Activated T-cell treated with anti-CD3 and anti-CD28 coated beads, Interleukin-2, amount 50 U/mL, for 4 hours (primary cell): ENCODE data around the gene RPL32. TPM values are rescaled to one million over a fixed set of nuclear protein-coding genes. Genes with fewer than 3 reads are reported as not detected.
"Not testable (repeated sequence)": the region's sequence is repeated elsewhere in the genome, so short reads cannot be mapped to it uniquely, and the experiment has no call there.

Source experiments
- ATAC-seq, 2 donors: fragments of 200-7000 bp; cut with Tn5 transposase; one replicate each; pipeline ENCODE4 v1.10.0; 2021
- DNase-seq: peaks from one replicate; pipeline ENCODE4 v3.0.0-alpha.2; 2020
- H3K27me3 Mint-ChIP-seq: one replicate; pipeline ENCODE4 v1.8.0; 2021; ENCODE audit warnings: low read depth, mixed read lengths
- H3K36me3 Mint-ChIP-seq: one replicate; pipeline ENCODE4 v1.8.0; 2022; ENCODE audit warnings: mixed read lengths; ENCODE audit not compliant: insufficient read depth
- H3K4me1 Mint-ChIP-seq: one replicate; pipeline ENCODE4 v1.8.0; 2021; ENCODE audit warnings: low read depth, mixed read lengths
- H3K4me3 Mint-ChIP-seq: one replicate; pipeline ENCODE4 v1.8.0; 2021; ENCODE audit warnings: mild to moderate bottlenecking, moderate library complexity, mixed read lengths
- H3K9me3 Mint-ChIP-seq: one replicate; pipeline ENCODE4 v1.8.0; 2021; ENCODE audit warnings: mixed read lengths
- total RNA-seq, 3 donors: library from RNA; stranded (reverse); gene quantifications; one replicate each; pipeline ENCODE4 v1.2.1, GENCODE V29; 2021

RPL32 gene
- 1,000 to 10,000 TPM; 2,424 to 2,614 (median 2,461) TPM for total RNA-seq

DNA sequence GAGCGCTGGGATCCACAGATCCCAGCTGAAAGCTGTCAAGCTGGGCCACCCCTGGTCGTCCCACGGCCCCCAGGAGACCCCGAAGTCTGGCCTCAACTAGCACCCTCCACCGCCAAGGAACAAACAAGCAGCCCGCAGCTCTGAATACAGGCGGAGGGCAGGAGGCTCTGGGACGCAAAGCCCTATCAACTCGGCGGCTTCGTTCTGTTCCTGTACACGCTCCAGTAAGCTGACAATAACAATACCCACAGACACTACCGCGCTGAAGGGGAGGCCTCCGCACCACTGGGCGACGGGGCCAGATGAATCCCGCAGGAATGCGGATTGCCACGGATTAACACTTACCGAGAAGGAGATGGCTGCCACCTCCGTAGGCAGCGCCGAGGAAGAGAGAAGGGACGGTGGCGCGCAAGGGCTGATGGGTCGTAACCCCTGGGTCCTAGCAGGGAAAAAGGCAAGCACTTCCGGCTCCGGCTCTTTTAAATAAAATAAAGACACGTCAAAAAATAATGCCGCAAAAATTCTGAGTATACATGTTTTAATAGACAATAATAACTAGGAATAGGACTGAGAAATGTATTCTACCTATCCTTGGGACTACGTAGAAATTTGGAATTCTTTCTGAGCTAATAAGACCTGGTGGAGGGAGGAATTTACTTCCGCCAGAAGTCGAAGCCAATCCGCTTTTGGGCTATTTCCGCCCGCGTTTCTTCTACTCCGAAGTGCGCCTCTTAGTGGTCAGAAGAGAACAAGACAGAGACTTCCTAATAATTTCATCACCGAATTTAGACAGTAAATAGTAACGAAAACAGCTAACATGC is at the start of gene RPL32:
Gene RPL32, minus strand, starts transcription at position 417 of the 821 bp plus-strand sequence. CDS start 1,328 bp downstream, outside the sequence.
- no peaks in the 10 kb centered on the region for H3K9me3 Mint-ChIP-seq
- H3K4me3 Mint-ChIP-seq: peak within 1 kb of the TSS; percentile 98
- peaks cover 48% of the 10 kb centered on the region for H3K36me3 Mint-ChIP-seq
- DNase-seq: peak; percentile 76
- peaks cover 38% of the 10 kb centered on the region for H3K4me1 Mint-ChIP-seq
- no peaks in the 10 kb centered on the region for H3K27me3 Mint-ChIP-seq
- peak; percentile 83 for ATAC-seq

DNA sequence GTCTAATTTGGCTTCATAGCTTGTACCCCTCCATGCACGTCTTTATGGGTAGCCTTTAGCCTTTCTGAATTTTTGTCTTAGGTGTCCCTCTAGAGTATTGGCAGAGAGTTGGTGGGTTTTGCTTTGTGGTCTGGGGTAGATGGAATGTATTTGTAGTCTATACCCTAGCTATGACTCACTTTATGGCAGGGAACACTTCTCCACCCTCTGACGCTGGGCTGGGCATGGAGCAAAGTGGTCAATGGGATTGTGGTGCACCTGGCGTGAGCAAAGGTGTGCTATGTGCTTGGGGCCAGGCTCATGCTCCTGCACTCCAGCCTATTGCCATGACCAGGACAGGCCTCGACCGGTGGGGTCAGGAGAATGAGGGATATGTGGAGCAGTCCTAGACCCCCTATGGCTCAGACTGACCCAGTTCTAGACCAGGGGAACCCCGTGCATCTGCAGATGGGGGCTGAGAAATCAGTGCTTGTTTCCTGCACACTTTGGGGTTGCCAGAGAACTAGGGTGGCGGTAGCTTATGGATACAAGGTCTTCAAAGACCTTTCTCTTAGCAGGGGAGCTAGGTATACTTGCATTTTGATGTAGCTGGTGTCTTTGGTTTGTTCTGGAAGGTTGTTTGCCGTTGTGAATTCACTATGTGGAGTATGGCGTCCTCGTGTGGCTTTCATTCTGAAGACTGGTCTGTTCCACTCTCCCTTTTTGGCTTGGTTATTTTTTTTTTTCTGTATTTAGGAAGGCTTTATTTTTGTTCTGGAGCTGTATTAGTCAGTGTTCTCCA is 49.4 kb upstream of the RPL32 start:
- H3K4me1 Mint-ChIP-seq: peaks cover 15% of the 10 kb centered on the region
- no peak overlapping the region for H3K4me3 Mint-ChIP-seq
- DNase-seq: no peak
- peaks cover 28% of the 10 kb centered on the region for H3K27me3 Mint-ChIP-seq
- no peaks in the 10 kb centered on the region for H3K36me3 Mint-ChIP-seq
- no peaks in the 10 kb centered on the region for H3K9me3 Mint-ChIP-seq
- no peak for ATAC-seq

DNA sequence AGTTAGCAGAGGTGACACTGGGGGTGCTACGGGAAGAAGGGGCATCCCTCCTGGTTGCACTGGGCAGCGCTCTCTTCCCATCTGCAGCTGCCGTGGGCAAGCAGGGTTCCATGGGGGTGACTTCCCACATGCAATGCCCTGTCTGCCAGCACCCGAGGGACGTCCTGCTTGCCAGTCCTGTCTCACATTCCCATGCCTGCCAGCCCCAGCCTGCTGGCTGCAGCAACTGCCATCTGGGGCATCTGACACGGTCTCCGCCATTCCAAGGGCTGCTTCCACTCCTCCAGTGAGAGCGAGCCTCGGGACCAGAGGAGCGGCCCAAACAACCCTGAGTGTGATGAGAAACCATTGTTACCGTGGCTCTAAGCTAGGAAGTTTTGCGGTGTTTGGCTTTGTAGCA is 45.4 kb upstream of the RPL32 start:
- no peaks in the 10 kb centered on the region for H3K36me3 Mint-ChIP-seq
- DNase-seq (no peak), ATAC-seq (no peak)
- no peak overlapping the region for H3K4me3 Mint-ChIP-seq
- H3K27me3 Mint-ChIP-seq: peaks cover 32% of the 10 kb centered on the region
- peaks cover 17% of the 10 kb centered on the region for H3K4me1 Mint-ChIP-seq
- no peaks in the 10 kb centered on the region for H3K9me3 Mint-ChIP-seq

DNA sequence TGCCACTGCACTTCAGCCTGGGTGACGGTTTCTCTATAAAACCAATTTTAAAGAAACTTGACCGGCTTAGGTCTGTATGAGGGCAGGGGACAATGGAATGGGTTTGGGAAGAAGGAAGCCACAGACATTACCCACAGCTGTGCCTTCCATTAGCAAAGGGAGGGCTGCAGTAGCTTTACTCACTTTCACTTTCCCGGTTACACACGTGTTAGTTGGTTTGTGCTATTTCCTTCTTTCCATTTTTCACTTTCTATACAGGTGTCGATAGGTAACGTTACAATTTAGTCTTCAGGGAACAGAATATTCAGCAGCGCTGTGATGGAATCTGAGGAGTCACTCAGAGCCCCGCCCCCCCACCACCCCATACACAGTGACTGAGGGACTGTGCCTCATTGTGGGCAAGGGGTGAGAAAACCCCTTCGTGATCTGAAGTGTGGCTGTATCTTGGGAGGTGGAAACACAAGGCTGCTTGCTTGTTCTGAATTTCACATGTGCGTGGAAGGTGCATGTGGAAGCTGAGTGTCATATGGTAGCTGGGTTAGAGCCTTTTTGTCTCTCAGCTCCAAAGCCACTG is 44.8 kb upstream of the RPL32 start:
- DNase-seq (no peak), ATAC-seq (peak; percentile 81 to 83)
- no peaks in the 10 kb centered on the region for H3K36me3 Mint-ChIP-seq
- peaks cover 16% of the 10 kb centered on the region for H3K4me1 Mint-ChIP-seq
- H3K27me3 Mint-ChIP-seq: peaks cover 32% of the 10 kb centered on the region
- no peaks in the 10 kb centered on the region for H3K9me3 Mint-ChIP-seq
- peak overlapping the region; percentile 45 for H3K4me3 Mint-ChIP-seq

DNA sequence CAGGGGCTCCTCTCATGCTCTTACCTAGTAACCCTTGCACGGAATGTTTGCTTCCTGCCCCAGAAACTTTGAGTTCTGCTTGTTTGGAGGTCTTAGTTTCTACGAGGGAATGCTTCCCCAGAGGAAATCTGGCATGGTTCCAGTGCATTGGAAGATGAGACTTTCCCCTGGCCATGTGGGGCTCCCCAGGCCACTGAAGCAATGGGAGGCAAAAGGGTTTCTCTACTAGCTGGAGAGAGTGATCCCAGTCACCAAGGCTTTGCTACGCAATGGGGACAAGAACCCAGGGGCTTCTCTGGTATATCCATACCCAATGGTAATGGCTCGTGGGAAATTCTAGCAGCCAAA is 44.2 kb upstream of the RPL32 start:
- H3K4me1 Mint-ChIP-seq: peaks cover 16% of the 10 kb centered on the region
- DNase-seq (no peak), ATAC-seq (no peak)
- H3K9me3 Mint-ChIP-seq: no peaks in the 10 kb centered on the region
- H3K4me3 Mint-ChIP-seq: peak overlapping the region; percentile 45
- H3K27me3 Mint-ChIP-seq: peaks cover 30% of the 10 kb centered on the region
- no peaks in the 10 kb centered on the region for H3K36me3 Mint-ChIP-seq

DNA sequence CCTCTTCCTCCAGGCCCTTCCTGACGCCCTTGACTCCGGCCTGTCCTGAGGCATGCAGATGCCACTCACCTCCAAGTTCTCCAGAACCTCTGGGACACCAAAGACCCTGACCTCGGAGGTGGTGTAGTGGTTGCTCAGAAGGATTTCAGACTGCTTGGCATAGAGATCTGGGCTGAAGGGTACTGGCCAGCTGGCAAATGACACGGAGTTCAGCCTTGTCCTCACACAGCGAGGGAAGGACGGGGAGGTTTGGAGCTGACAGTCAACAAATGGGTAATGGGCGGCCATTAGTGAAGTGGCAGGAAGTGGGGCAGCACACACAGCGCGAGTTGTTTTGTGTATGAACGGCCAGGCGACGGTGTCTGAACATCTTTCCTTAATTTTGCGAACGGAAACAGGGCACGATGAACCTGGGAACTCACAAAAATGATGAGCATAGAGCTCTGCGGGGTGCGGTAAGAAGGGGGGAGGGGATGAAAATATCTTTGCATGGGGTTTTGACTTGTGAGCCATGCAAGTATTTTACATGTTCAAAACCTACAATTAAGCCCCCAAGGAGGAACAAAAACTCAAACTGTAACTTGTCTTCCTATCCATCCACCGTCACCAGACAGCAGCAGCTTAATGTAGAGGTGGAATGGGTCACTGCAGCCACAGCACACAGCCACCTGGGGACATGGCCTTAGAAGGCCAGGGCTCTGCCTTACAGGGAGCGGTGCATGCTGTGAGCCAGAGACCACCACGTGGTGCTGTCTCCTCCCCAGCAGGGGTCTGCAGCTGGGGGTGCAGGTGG is 43.6 kb upstream of the RPL32 start:
- no peak overlapping the region for H3K4me3 Mint-ChIP-seq
- ATAC-seq: no peak

DNA sequence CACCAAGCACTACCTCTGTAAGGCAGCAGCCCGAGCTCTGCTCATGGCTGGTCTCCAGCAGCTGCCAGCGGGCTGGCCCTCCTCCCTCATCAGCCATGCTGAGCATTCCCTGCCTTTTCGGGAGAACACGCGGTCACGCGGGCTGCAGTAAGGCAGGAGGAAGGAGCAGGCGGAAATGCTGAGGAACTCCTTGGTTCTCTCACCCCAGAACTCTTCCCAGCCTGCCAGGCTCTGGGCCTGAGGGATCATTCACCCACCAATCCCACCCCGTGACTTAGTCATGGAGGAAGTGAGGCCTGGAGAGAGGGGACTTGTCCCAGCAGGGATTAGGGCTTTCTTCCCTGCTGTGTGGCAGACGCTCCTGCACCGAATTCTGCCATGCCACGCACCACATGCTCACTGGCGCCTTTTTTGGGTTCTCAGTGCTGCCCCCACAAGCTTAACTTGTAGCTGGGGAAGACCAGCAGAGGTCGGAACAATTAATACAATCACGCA is 42.9 kb upstream of the RPL32 start:
- ATAC-seq: no peak

More for the DNA sequence above, 43.6 kb upstream of the RPL32 start:
- no peaks in the 10 kb centered on the region for H3K9me3 Mint-ChIP-seq
- DNase-seq: no peak
- peaks cover 16% of the 10 kb centered on the region for H3K4me1 Mint-ChIP-seq
- H3K36me3 Mint-ChIP-seq: no peaks in the 10 kb centered on the region
- H3K27me3 Mint-ChIP-seq: peaks cover 25% of the 10 kb centered on the region

DNA sequence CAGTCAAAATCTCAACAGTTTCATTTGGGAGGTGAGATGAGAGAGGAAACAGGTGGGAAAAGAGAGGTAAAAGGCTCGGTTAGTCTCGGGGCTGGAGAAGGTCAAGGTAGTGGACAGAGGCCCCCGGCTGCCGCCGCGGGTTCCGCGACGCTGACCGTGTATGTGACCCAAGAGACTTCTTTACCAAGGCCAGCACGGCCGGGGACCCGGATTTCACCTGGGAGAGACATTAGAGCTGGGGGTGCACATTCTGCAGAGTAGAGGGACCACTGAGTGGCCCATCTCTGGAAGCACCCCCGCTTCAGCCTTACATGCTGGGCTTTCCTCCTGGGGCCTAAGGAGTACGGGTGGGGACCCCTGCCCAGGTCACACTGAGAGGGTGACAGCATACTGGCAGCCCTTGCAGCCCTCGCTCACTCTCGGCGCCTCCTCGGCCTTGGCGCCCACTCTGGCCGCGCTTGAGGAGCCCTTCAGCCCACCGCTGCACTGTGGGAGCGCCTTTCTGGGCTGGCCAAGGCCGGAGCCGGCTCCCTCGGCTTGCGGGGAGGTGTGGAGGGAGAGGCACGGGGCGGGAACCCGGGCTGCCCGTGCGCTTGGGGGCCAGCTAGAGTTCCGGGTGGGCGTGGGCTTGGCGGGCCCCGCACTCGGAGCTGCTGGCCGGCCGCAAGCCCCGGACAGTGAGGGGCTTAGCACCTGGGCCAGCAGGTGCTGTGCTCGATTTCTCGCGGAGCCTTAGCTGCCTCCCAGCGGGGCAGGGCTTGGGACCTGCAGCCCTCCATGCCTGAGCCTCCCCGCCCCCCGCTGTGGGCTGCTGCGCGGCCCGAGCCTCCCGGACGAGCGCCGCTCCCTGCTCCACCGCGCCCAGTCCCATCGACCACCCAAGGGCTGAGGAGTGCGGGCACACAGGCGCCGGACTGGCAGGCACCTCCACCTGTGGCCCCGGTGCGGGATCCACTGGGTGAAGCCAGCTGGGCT is 41.3 kb upstream of the RPL32 start:
- peaks cover 16% of the 10 kb centered on the region for H3K4me1 Mint-ChIP-seq
- H3K9me3 Mint-ChIP-seq: no peaks in the 10 kb centered on the region
- H3K27me3 Mint-ChIP-seq: peaks cover 14% of the 10 kb centered on the region
- no peak overlapping the region for H3K4me3 Mint-ChIP-seq
- H3K36me3 Mint-ChIP-seq: no peaks in the 10 kb centered on the region
- ATAC-seq (no peak), DNase-seq (no peak)

More for the DNA sequence above, 42.9 kb upstream of the RPL32 start:
- no peak overlapping the region for H3K4me3 Mint-ChIP-seq
- peaks cover 16% of the 10 kb centered on the region for H3K4me1 Mint-ChIP-seq
- H3K27me3 Mint-ChIP-seq: peaks cover 21% of the 10 kb centered on the region
- H3K36me3 Mint-ChIP-seq: no peaks in the 10 kb centered on the region
- DNase-seq: no peak
- H3K9me3 Mint-ChIP-seq: no peaks in the 10 kb centered on the region

DNA sequence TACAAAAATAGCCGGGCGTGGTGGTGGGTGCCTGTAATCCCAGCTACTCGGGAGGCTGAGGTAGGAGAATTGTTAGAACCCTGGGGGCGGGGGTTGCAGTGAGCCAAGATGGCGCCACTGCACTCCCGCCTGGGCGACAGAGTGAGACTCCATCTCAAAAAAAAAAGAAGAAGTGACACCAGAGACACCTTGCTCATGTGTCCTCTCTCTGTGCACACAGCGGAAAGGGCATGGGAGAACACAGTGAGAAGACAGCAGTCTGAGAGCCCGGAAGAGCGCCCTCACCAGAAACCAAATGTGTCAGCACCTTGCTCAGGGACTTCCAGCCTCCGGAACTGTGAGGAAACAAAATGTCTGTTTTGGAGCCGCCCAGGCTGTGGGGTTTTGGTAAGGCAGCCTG is 40.5 kb upstream of the RPL32 start:
- peaks cover 14% of the 10 kb centered on the region for H3K4me1 Mint-ChIP-seq
- not testable (repeated sequence) for ATAC-seq, H3K4me3 Mint-ChIP-seq, H3K36me3 Mint-ChIP-seq, DNase-seq, H3K27me3 Mint-ChIP-seq, H3K9me3 Mint-ChIP-seq

DNA sequence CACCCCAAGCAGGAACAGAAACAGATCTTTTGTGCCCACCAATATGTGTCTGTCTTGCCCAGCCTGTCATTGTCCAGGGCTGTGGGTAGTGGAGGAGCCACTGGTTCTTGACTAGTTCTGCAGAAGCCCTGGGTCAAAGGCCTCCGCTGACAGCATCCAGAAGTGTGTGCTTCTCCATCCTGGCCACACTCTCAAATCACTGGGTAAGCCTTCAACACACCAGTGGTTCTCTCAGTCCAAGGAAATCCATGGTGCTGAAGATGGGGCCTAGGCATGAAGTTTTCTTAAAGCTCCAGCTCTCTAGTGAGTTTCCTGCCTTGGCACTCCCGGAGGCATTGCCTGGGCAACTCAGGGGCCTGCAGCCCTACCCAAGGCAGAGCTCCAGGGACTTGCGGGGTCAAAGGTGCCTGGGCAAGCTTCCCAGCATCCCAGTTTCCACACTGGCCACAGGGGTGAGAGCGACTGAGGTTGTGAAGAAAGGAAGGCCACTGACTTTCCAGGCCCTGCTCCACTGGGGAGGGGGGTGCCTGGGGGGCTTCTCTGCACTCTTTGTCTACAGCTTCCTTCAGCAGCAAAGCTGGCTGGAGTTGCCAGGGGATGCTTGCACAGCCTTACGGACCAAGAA is 37.9 kb upstream of the RPL32 start:
- ATAC-seq (no peak), DNase-seq (no peak)
- Mint-ChIP-seq H3K27me3 (peaks cover 15% of the 10 kb centered on the region), H3K4me3 (no peak overlapping the region), H3K9me3 (no peaks in the 10 kb centered on the region), H3K4me1 (no peaks in the 10 kb centered on the region), H3K36me3 (no peaks in the 10 kb centered on the region)

DNA sequence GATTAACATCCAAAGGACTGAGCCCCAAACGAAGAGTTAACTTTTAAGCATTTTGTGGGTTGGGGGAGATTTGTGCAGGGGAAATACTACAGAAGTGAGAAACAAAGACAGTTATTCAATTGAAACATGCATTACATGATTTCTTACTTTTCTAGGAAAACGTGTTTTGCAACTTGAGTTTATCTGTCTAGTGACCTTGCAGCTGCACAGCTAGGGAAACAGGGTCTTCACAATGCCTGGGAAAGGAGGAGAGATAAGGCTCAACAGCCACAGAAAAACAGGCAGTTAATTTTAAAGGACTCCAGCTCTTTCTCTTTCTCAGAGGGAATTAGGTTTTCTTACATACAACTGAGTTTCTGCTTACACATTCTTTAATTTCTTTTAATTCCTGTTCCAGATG is 37.4 kb upstream of the RPL32 start:
- DNase-seq, H3K36me3 Mint-ChIP-seq, H3K4me3 Mint-ChIP-seq, ATAC-seq, H3K9me3 Mint-ChIP-seq, H3K4me1 Mint-ChIP-seq: not testable (repeated sequence)
- H3K27me3 Mint-ChIP-seq: peaks cover 14% of the 10 kb centered on the region

DNA sequence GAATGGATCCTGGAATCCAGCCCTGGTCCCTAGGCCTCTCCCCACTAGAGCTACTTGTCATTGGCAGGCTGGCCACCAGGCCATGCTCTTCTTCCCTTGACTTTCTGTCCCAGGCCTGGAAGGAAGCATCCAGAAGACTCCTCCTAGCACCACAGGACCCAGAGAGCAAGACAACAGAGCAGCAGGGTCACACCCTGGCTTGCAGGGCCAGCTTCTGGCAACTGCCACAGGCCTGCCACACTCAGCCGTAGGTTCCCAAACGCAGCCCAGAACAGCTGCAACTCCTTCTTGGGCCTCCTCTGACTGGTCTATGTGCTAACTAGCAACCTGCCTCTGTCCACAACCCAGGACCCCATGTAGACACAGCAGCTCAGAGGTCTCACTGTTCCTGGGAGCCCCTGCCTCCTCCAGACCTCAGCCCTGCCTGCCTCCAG is 36.8 kb upstream of the RPL32 start:
- ATAC-seq (no peak), DNase-seq (no peak)
- H3K36me3 Mint-ChIP-seq: no peaks in the 10 kb centered on the region
- peaks cover 10% of the 10 kb centered on the region for H3K27me3 Mint-ChIP-seq
- H3K9me3 Mint-ChIP-seq: no peaks in the 10 kb centered on the region
- no peaks in the 10 kb centered on the region for H3K4me1 Mint-ChIP-seq
- no peak overlapping the region for H3K4me3 Mint-ChIP-seq

DNA sequence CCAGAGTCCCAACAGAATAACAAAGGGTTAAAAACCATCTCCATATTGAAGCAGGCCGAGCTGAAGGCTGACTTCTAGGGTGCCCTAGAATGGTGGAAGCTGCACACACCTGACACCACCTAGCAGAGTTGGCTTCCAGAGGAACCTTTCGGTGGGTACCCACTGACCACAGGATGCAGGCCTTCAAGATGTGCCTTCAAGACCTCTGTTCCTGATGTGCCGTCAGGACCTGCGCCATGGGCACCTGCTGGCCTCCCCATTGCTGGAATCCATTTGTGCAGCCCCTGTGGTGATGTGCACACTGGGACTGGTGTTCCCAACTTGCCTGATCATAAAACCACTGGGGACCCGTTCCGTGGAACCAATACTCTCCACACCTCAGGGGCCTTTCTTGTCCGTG is 35.7 kb upstream of the RPL32 start:
- Mint-ChIP-seq H3K9me3 (no peaks in the 10 kb centered on the region), H3K27me3 (peaks cover 10% of the 10 kb centered on the region), H3K4me3 (no peak overlapping the region), H3K4me1 (no peaks in the 10 kb centered on the region), H3K36me3 (no peaks in the 10 kb centered on the region)
- ATAC-seq (no peak), DNase-seq (no peak)
